GM21367 (cell line): ENCODE data around the gene NPHP4.

ENCODE experiments used
- ATAC-seq: cut with Tn5 transposase; IDR thresholded peaks from one replicate; pipeline ENCODE4 v1.9.1; 2021; ENCODE audit not compliant: unreplicated experiment

NPHP4 gene

GRCh38 chr1:5951846-5952410 lies 40.3 kb downstream of the NPHP4 start:
- no peak for ATAC-seq

DNA sequence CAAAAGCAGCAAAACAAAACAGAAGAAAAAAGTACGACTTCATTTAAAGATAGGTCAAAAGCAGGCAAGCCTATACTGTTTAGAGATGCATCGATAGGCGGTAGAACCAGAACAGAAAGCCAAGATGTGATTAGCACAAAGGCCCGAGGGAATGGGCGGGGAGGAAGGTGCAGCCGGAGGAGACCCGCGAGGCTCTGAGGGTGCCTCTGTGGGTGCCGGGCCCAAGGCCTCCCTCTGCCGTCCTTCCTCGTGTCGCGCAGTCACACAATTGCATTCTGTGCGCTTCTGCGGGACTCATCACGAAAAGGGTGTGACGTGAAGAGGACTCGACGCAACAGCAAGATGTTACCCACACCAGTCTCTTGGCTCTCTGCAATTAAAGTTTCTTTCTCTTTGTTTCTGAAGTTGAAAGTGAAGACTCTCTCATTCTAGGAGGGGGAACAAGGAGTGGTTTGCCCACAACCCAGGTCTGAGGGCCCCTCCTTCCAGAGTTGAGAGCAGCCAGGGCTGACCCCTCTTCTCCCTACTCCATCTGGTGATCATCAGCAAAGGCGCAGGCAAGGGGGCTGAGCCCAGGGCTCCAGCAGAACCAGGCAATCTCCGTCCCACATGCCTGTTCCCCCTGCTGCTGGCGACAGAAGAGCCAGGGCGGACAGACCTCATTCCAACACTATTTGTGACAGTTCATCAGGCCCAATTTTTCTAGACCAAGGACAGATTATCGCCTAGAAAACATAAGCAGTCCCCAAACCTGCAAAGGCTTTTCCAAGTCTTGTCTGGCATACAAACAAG lies 41.0 kb downstream of the NPHP4 start:
- ATAC-seq = no peak

DNA sequence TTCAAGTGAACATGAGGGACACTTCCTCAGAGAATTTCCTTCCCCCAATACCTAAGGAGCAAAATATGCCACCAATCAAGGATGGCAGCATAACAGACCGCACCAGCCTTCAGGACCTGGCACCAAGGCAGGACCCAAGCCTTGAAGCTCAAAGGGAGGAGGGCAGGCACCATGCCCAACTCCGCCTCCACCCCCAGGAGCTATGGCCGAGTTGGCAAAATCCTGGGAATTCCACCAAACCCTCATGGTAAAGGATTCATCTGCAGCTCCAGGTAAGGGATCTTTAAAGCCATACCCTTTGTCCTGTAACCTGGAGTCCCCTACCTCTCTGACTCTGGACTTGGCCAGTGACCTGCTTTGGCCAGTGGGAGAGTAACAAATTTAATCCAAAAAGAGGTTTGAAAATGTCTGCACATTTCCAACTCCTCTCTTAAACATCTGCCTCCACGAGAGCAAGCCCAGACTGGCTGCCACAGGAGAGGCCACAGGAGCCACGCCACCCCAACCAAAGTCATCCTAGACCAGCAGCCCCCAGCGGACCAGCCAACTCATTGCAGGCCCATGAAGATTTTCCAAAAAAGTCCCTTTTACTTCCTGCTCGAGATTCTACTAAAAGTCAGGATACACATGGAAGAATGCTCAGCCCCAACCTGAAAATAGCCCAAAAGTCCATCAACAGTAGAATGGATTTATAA lies 41.9 kb downstream of the NPHP4 start:
- no peak for ATAC-seq

DNA sequence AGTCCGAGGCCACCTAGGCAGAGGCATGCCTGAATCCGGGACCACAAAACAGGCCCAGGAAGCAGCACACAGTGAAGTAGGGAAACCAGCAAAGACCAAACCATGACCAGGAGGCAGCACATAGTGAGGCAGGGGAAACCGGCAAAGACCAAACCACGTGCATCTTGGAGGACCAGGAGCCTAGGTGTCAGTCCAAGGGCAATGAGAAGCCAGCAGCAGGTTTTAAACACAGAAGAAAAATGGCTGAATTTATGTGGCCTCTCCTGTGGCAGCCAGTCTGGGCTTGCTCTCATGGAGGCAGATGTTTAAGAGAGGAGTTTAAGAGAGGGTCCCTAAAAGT lies 42.5 kb downstream of the NPHP4 start:
- ATAC-seq = no peak

DNA sequence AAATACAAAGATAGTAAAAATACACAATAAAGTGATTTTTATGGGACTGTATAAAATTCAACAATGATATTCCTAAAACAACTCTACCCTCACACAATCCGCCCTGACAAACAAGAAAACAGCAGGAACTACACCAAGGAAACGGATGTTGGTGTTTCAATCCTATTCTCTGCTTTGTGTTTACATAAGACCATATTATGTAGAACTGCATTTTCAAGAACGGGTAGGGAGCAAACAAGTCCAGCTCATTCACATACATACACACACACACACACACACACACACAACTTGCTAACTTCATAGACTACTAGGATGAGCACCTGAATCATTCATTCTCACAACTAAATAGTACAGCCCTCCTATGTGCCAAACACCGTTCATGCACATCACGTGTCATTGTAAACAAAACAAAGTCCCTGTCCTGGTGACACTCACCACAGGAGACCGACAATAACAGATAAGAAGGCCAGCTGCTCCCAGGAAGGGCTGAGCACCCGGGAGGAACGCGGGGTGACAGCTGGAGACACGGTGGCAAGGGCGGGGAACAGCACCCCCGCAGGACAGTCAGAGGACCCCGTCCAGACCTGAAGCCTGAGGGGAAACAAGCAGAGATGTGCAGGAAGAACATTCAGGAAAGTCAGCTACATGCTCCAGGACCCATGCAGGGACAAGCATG lies 43.0 kb downstream of the NPHP4 start:
- ATAC-seq = no peak

- ATAC-seq = no peak
Observed at GRCh38 chr1:5948681-5949005, 43.6 kb downstream of the NPHP4 start.

GRCh38 chr1:5947978-5948680 lies 44.1 kb downstream of the NPHP4 start:
- ATAC-seq = no peak

GRCh38 chr1:5947071-5947821 lies 45.0 kb downstream of the NPHP4 start:
- no peak for ATAC-seq

DNA sequence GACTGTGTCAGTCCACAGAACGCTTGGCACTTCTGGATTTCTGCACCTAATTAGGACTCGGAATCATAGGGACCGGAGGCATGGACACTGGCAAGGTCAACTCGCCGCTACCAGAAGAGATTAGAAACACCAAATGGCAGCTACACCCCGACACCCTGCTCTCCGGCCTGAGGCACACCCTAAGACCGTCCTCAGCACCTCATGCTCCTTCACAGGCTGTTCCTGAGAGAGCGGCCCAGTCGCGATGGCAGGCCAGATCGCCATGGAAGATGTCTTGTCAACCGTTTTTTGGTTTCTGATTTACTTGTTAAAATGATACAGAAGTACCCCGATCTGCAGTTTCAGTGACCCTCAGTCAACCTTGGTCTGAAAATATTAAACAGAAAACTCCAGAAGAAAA lies 46.8 kb downstream of the NPHP4 start:
- no peak for ATAC-seq

DNA sequence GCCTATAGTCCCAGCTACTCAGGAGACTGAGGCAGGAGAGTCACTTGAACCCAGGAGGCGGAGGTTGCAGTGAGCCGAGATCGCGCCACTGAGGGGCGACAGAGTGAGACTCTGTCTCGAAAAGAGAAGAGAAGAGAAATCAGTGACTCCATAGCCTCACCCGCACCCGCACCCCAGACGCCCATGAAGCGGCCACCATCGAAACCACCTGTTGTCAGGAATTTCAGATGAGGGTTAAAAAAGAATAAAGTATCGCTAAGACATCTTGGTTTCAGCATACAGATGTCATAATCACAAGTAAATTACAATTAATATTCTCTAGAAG lies 47.4 kb downstream of the NPHP4 start:
- no peak for ATAC-seq

- no peak for ATAC-seq
Observed at GRCh38 chr1:5944154-5944842, 47.9 kb downstream of the NPHP4 start.

DNA sequence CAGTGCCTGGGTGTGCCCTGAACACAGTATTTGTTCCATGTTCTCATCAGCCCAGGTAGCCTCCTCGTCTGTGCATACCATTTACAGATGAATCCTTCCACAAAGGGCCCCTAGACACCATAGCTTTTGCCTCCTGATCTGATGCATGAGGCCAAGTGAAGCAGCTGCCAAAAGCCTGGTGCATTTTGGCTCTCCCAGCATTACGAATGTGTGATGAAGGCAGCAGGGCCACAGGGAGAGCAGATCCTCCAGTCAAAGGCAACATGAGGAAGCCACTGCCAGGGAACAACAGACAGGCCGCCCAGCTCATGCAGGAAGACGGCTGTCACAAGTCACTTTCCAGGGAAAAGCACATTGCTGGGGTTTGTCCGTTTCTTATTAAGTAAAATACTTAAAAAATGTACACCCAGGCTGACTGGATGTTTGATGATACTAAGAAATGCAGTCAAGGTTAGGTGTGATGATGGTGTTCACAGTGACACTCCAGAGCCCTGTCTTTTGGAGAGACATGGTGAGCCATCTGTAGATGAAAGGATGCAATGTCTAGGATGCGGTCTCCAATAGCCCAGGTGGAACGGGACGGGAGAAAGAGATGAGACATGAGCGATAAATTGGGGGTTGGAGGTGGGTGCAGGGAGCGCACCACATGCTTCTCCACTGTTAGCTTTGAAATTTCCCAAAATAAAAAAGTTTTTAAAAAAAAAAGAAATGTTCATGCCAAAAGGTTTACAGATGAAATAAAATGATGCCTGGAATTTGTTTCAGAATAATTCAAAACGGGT lies 48.7 kb downstream of the NPHP4 start:
- no peak for ATAC-seq

DNA sequence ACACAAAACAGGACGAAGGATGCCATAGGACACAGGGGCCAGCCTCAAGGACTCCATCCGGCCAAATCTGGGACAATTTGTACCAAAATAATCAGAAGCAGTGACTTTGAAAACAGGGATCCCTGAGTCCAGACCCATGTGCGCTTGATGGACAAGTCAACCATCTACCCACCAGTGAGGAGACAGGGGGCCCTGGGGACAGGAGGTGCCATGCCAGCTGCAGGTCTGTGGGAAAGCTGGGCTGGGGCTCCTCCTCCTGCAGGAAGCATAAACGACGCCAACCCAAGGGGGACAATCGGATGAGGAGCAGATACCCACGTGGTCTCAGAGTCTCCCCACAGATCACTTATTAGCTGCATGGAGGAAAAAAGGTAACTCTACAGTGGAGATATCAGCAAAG lies 50.6 kb downstream of the NPHP4 start:
- no peak for ATAC-seq

- ATAC-seq = no peak
Observed at GRCh38 chr1:5940723-5941407, 51.4 kb downstream of the NPHP4 start.

DNA sequence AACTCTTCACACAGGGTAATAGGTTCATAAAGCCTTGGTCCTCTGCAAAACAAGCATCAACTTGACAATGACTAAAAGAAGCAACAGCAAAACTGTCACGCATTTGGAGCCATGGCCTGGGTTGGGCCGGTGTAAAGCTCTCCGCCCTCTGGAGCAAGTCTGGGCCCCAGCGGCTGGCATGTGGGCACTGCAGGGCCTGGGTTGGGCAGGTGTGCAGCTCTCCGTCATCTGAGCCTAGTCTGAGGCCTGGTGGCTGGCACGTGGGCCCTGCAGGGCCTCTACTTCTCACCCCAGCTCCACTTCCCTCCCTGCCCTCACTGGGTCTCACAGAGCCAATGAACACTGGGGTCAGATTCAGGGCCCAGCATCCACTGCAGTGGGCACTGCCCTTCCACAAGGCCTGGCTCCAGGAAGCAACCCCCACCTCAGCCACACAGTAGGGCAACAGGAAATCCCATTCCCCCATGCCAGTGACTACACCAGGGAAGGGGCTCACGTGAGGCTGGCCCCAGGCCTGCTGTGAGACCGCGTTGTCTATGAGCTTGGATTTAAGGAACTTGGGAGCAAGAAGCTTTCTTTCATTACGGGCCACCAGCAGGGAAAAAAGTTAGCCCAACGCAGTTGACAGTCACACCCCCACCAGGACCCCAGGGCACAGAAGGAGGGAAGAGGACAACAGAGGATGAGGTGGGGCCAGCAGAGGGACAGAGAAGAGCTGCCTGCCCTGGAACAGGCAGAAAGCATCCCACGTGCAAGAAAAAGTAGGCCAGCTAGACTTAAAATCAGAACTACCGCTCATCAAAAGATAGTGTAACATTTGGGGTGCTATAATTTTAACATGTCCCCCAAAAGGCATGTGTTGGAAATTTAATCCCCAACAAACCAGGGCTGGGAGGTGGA lies 52.7 kb downstream of the NPHP4 start:
- no peak for ATAC-seq

DNA sequence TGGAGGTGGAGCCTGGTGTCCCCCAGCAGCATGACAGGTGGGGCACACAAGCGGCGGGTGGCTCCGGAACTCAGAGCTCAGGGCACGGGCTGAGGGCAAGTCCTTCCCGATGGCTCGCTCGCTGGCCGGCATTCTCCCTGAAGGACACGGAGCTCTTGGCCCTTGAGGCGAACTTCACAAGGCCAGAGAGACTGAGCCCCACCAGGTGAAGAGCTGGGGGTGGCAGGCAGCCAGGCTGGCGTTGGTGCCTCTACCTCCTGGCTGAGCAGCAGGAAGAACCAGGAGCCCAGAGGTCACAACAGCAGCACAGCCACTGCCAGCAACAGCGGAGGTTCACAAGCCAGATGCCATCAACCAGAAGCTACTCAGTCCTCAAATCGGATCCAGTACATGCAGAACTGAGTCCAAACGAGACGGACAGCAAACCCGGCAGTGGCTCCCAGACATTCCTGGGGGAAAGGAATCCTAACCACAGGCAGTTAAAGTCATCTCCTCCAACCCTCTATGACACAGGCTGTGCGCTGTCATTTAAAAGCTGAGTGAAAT lies 54.1 kb downstream of the NPHP4 start:
- no peak for ATAC-seq

- ATAC-seq = no peak
Observed at GRCh38 chr1:5937373-5937857, 54.8 kb downstream of the NPHP4 start.
